Measurements from ENCODE around the gene TMEM253. TPM values are rescaled to one million over a fixed set of nuclear protein-coding genes. Genes with fewer than 3 reads are reported as not detected.

The TMEM253 gene
- total and polyA plus RNA-seq, 4 donors = 0.14 to 0.25 (median 0.19) TPM; not detected in 1

- TF ChIP-seq FOXA2 (IDR thresholded peaks at IDR 0.05) = no peak
- no peak for TF ChIP-seq SP1 (IDR thresholded peaks at IDR 0.05)
- TF ChIP-seq ZBTB33 (IDR thresholded peaks at IDR 0.05) = no peak
- no peak for TF ChIP-seq HNF4G (IDR thresholded peaks at IDR 0.05)
- TF ChIP-seq CTCF (IDR thresholded peaks at IDR 0.05; ENCODE audit: low read depth, low read length, missing input control) = no peak
- TF ChIP-seq JUND (IDR thresholded peaks at IDR 0.05) = no peak
- TF ChIP-seq ATF3 (IDR thresholded peaks at IDR 0.05) = no peak
- no peak for TF ChIP-seq EGR1 (IDR thresholded peaks at IDR 0.05; ENCODE audit: low read depth in 2 of 2)
- no peak for TF ChIP-seq RAD21 (IDR thresholded peaks at IDR 0.05)
- TF ChIP-seq HNF4A (conservative IDR thresholded peaks at IDR 0.05) = no peak
- no peak overlapping the region for H3K9ac ChIP-seq (ENCODE audit: low read depth in 1 of 2, low read length in 2 of 2)
- H3K36me3 ChIP-seq (ENCODE audit: control insufficient read depth in 4 of 4, insufficient read depth in 3 of 4, low read depth in 1 of 4, low read length in 3 of 4) = peaks cover 11 to 63% (median 42%) of the 10 kb centered on the region in 4 donors
- H3K9me3 ChIP-seq (ENCODE audit: control insufficient read depth in 4 of 4, low read length in 3 of 4) = no peaks in the 10 kb centered on the region
- H3K4me3 ChIP-seq (ENCODE audit: low read depth in 1 of 3, low read length in 3 of 3) = no peak overlapping the region
- WGBS = 95% methylated on average over 2 of the region's 2 CpGs
- H3K4me1 ChIP-seq (ENCODE audit: control insufficient read depth in 4 of 4, insufficient read depth in 4 of 4, low read length in 3 of 4) = peaks cover 9 to 29% (median 18%) of the 10 kb centered on the region in 4 donors
- DNase-seq (ENCODE audit: low spot score) = no peak
- H3K27me3 ChIP-seq (ENCODE audit: control insufficient read depth in 4 of 4, insufficient read depth in 4 of 4, low read length in 3 of 4) = no peaks in the 10 kb centered on the region
- H3K27ac ChIP-seq (ENCODE audit: low read depth in 1 of 2, low read length in 2 of 2) = no peak overlapping the region
Measured at GRCh38 chr14:21084396-21084795, 16.5 kb upstream of the TMEM253 start.

- Histone ChIP-seq H3K4me1 (ENCODE audit: control insufficient read depth in 4 of 4, insufficient read depth in 4 of 4, low read length in 3 of 4) (peaks cover 9 to 29% (median 18%) of the 10 kb centered on the region in 4 donors), H3K9me3 (ENCODE audit: control insufficient read depth in 4 of 4, low read length in 3 of 4) (no peaks in the 10 kb centered on the region), H3K4me3 (ENCODE audit: low read depth in 1 of 3, low read length in 3 of 3) (no peak overlapping the region), H3K27ac (ENCODE audit: low read depth in 1 of 2, low read length in 2 of 2) (peak overlapping the region; percentile 39 to 66), H3K36me3 (ENCODE audit: control insufficient read depth in 4 of 4, insufficient read depth in 3 of 4, low read depth in 1 of 4, low read length in 3 of 4) (peaks cover 11 to 63% (median 41%) of the 10 kb centered on the region in 4 donors), H3K27me3 (ENCODE audit: control insufficient read depth in 4 of 4, insufficient read depth in 4 of 4, low read length in 3 of 4) (no peaks in the 10 kb centered on the region), H3K9ac (ENCODE audit: low read depth in 1 of 2, low read length in 2 of 2) (peak overlapping the region in 1 of 2 donors; percentile 2)
- WGBS = 47% methylated on average over 17 of the region's 17 CpGs
- DNase-seq (ENCODE audit: low spot score) = no peak
- TF ChIP-seq MAX (IDR thresholded peaks at IDR 0.05) (peak; percentile 97), SP1 (IDR thresholded peaks at IDR 0.05) (peak; percentile 68), JUND (IDR thresholded peaks at IDR 0.05) (peak in 1 of 2 donors; percentile 76), ATF3 (IDR thresholded peaks at IDR 0.05) (no peak), ZBTB33 (IDR thresholded peaks at IDR 0.05) (no peak), YY1 (IDR thresholded peaks at IDR 0.05) (no peak), FOXA1 (IDR thresholded peaks at IDR 0.05) (peak; percentile 13), GABPA (IDR thresholded peaks at IDR 0.05 in 1 of 2, conservative IDR thresholded peaks at IDR 0.05 in 1 of 2) (peak; percentile 47 to 75), CTCF (IDR thresholded peaks at IDR 0.05; ENCODE audit: low read depth, low read length, missing input control) (no peak), RXRA (IDR thresholded peaks at IDR 0.05) (peak; percentile 72 to 89), TAF1 (conservative IDR thresholded peaks at IDR 0.05) (no peak), EGR1 (IDR thresholded peaks at IDR 0.05; ENCODE audit: low read depth in 2 of 2) (peak in 1 of 2 donors; percentile 85), HNF4G (IDR thresholded peaks at IDR 0.05) (peak; percentile 22), NR2F2 (IDR thresholded peaks at IDR 0.05) (no peak)
Measured at GRCh38 chr14:21084998-21085853, 15.6 kb upstream of the TMEM253 start.

Data from liver (tissue), 9 donors.